Muscle layer of duodenum (tissue), 2 donors: ENCODE measurements around the gene ULK4.

ENCODE experiments used
- H3K27ac ChIP-seq: one replicate; pipeline ENCODE4 v1.7.0; 2013; ENCODE audit warnings: mild to moderate bottlenecking, low read length
- H3K27me3 ChIP-seq: one replicate; pipeline ENCODE4 v1.7.0; 2013; ENCODE audit warnings: low read depth, mild to moderate bottlenecking, control low read depth, low read length
- H3K36me3 ChIP-seq, 2 donors: one replicate each; pipeline ENCODE4 v1.7.0; 2013; ENCODE audit warnings: low read length in 2 of 2, control low read depth in 1 of 2, mild to moderate bottlenecking in 1 of 2; ENCODE audit not compliant: insufficient read depth in 2 of 2, control insufficient read depth in 1 of 2
- H3K4me1 ChIP-seq, 2 donors: one replicate each; pipeline ENCODE4 v1.7.0; 2013; ENCODE audit warnings: low read length in 2 of 2, mild to moderate bottlenecking in 2 of 2, control low read depth in 1 of 2, moderate library complexity in 1 of 2; ENCODE audit not compliant: insufficient read depth in 2 of 2, control insufficient read depth in 1 of 2
- H3K4me3 ChIP-seq, 2 donors: one replicate each; pipeline ENCODE4 v1.7.0; 2013; ENCODE audit warnings: low read length in 2 of 2, low read depth in 1 of 2, mild to moderate bottlenecking in 1 of 2
- H3K9me3 ChIP-seq, 2 donors: one replicate each; pipeline ENCODE4 v1.7.0; 2013; ENCODE audit warnings: low read length in 2 of 2, control low read depth in 1 of 2, mild to moderate bottlenecking in 1 of 2; ENCODE audit not compliant: control insufficient read depth in 1 of 2
- donor health status: healthy.

Gene ULK4

DNA sequence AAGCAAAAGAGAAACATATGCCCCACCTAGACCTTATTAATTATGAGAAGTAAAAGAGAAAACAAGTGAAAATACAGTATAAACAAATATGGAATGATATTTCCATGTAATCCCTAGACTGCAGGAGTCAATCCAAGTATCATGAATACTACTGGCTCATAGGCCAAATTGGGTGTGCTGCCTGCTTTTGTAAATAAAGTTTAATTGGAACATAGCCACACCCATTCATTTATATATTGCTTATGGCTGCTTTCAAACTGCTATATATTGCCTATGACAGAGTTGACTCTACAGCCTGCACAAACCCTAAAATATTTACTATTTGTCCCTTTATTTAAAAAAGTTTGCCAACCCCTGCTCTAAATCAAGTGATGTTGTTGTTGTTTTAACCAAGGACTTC, 5.3 kb downstream of the ULK4 start:
- H3K27ac ChIP-seq: no peak overlapping the region

DNA sequence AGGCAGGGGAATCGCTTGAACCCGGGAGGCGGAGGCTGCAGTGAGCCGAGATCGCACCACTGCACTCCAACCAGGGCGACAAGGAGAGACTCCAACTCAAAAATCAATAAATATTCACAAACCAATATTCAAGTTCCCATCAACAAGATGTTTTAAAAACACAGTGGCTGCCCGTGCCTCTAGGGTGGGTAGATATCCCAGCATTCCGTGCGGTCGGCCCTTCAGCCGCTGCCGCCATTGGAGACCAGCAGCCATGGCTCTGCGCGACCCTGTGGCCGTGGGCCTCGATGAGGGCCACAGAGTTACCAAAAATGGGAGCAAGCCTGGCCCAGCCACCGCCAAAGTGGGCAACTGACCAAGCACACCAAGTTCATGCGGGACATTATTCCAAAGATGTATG, 6.7 kb downstream of the ULK4 start:
- no peaks in the 10 kb centered on the region for H3K9me3 ChIP-seq
- no peaks in the 10 kb centered on the region for H3K36me3 ChIP-seq
- no peaks in the 10 kb centered on the region for H3K27me3 ChIP-seq
- no peak overlapping the region for H3K4me3 ChIP-seq
- H3K4me1 ChIP-seq: no peaks in the 10 kb centered on the region
- H3K27ac ChIP-seq: no peak overlapping the region

More for the DNA sequence above, 5.3 kb downstream of the ULK4 start:
- H3K36me3 ChIP-seq: no peaks in the 10 kb centered on the region
- peaks cover 5 to 8% of the 10 kb centered on the region in 2 donors for H3K4me1 ChIP-seq
- H3K4me3 ChIP-seq: no peak overlapping the region
- H3K9me3 ChIP-seq: no peaks in the 10 kb centered on the region
- no peaks in the 10 kb centered on the region for H3K27me3 ChIP-seq

- Histone ChIP-seq H3K4me3 (no peak overlapping the region), H3K27me3 (no peaks in the 10 kb centered on the region)
Observed at GRCh38 chr3:41943311-41943843, 18.5 kb downstream of the ULK4 start.

GRCh38 chr3:41940393-41940792, 21.5 kb downstream of the ULK4 start:
- H3K4me3 ChIP-seq: no peak overlapping the region
- no peaks in the 10 kb centered on the region for H3K9me3 ChIP-seq
- H3K27me3 ChIP-seq: no peaks in the 10 kb centered on the region
- no peaks in the 10 kb centered on the region for H3K36me3 ChIP-seq
- no peaks in the 10 kb centered on the region for H3K4me1 ChIP-seq
- no peak overlapping the region for H3K27ac ChIP-seq

More at GRCh38 chr3:41943311-41943843, 18.5 kb downstream of the ULK4 start:
- Histone ChIP-seq H3K4me1 (no peaks in the 10 kb centered on the region), H3K9me3 (no peaks in the 10 kb centered on the region), H3K36me3 (peaks cover 0 to 7% of the 10 kb centered on the region in 2 donors), H3K27ac (no peak overlapping the region)

DNA sequence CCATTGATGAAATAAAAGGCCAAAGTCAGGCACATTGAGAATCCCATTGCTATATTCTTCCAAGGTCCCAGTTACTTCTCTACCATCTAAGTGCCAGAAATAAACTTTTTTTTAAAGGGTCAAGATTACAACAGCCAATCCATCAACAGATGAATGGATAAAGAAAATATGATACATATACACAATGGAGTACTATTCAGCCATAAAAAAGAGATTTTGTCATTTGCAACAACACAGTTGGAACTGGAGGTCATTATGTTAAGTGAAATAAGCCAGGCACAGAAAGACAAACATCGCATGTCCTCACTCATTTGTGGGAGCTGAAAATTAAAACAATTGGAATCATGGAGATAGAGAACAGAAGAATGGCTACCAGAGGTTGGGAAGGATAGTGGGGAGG, 25.5 kb downstream of the ULK4 start:
- no peak overlapping the region for H3K4me3 ChIP-seq
- peaks cover 0 to 7% of the 10 kb centered on the region in 2 donors for H3K4me1 ChIP-seq
- no peaks in the 10 kb centered on the region for H3K27me3 ChIP-seq
- H3K36me3 ChIP-seq: no peaks in the 10 kb centered on the region
- H3K27ac ChIP-seq: no peak overlapping the region
- no peaks in the 10 kb centered on the region for H3K9me3 ChIP-seq

DNA sequence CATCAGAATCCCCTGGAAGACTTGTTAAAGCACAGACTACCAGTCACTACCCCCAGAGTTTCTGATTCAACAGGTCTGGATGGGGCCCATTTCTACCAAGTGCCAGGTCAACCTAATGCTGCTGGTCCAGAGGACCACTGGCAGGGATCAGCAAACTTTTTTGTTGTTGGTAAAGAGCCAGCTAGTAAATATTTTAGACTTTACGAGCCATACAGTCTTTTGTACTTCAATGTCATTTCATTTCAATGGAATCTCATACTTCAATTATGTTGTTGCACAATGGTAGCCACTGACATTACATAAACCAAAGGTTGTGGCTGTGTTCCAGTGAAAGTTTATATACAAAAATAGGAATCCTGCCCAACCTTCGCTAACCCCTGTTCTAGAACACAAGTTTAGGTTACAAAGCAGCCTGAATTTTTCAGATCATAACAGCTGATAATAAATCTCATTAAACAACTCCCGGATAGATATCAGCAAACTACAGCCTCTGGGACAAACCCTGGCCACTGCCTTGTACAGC, 28.7 kb downstream of the ULK4 start:
- H3K36me3 ChIP-seq: no peaks in the 10 kb centered on the region
- H3K4me3 ChIP-seq: no peak overlapping the region
- no peak overlapping the region for H3K27ac ChIP-seq
- H3K4me1 ChIP-seq: peaks cover 0 to 7% of the 10 kb centered on the region in 2 donors
- H3K9me3 ChIP-seq: no peaks in the 10 kb centered on the region
- H3K27me3 ChIP-seq: no peaks in the 10 kb centered on the region

- Histone ChIP-seq H3K4me1 (peaks cover 0 to 7% of the 10 kb centered on the region in 2 donors), H3K36me3 (no peaks in the 10 kb centered on the region), H3K9me3 (no peaks in the 10 kb centered on the region), H3K27me3 (no peaks in the 10 kb centered on the region), H3K4me3 (no peak overlapping the region), H3K27ac (peak overlapping the region; percentile 23)
Observed at GRCh38 chr3:41932464-41932863, 29.4 kb downstream of the ULK4 start.

GRCh38 chr3:41920406-41920965, 41.4 kb downstream of the ULK4 start:
- Histone ChIP-seq H3K27ac (no peak overlapping the region), H3K9me3 (no peaks in the 10 kb centered on the region), H3K4me1 (no peaks in the 10 kb centered on the region), H3K36me3 (no peaks in the 10 kb centered on the region), H3K27me3 (no peaks in the 10 kb centered on the region), H3K4me3 (no peak overlapping the region)

GRCh38 chr3:41915353-41915752, 46.5 kb downstream of the ULK4 start:
- Histone ChIP-seq H3K27me3 (no peaks in the 10 kb centered on the region), H3K27ac (no peak overlapping the region), H3K4me1 (no peaks in the 10 kb centered on the region), H3K4me3 (no peak overlapping the region), H3K9me3 (no peaks in the 10 kb centered on the region), H3K36me3 (peaks cover 0 to 5% of the 10 kb centered on the region in 2 donors)

DNA sequence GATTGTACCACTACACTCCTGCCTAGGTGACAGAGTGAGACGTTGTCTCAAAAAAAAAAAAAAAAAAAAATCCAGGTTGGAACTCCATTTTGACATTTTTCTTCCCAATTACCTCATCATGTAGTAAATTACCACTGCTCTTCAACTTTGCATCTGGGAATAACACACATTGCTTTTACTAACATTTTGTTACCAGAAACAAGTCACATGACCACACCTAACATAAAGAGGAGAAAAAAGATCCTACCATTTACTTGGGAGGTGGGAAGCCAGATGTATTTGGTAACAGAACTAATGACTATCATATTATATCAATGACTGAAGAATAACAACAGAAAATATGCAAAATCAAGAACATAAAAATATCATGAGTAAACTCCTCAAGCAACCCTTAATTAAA, 49.6 kb downstream of the ULK4 start:
- Histone ChIP-seq H3K36me3 (peaks cover 0 to 9% of the 10 kb centered on the region in 2 donors), H3K27ac (no peak overlapping the region), H3K4me1 (no peaks in the 10 kb centered on the region), H3K27me3 (no peaks in the 10 kb centered on the region), H3K4me3 (no peak overlapping the region), H3K9me3 (no peaks in the 10 kb centered on the region)

GRCh38 chr3:41907330-41908073, 54.4 kb downstream of the ULK4 start:
- peaks cover 0 to 14% of the 10 kb centered on the region in 2 donors for H3K36me3 ChIP-seq

More at GRCh38 chr3:41907330-41908073, 54.4 kb downstream of the ULK4 start:
- H3K9me3 ChIP-seq: no peaks in the 10 kb centered on the region
- no peak overlapping the region for H3K4me3 ChIP-seq
- no peak overlapping the region for H3K27ac ChIP-seq
- H3K27me3 ChIP-seq: no peaks in the 10 kb centered on the region
- H3K4me1 ChIP-seq: no peaks in the 10 kb centered on the region
